Measurements from ENCODE around the gene CACNG8.

The CACNG8 gene

GRCh38 chr19:54014920-54015560, 52.3 kb downstream of the CACNG8 start:
- Histone ChIP-seq H3K9ac (ENCODE audit: low read depth, low read length) (no peak overlapping the region), H3K27ac (ENCODE audit: low read depth, low read length) (no peak overlapping the region), H3K4me3 (ENCODE audit: low read depth, low read length) (no peak overlapping the region), H3K27me3 (ENCODE audit: control insufficient read depth, insufficient read depth, low read length) (no peaks in the 10 kb centered on the region), H3K4me1 (ENCODE audit: control insufficient read depth, insufficient read depth, low read length) (peaks cover 12% of the 10 kb centered on the region), H3K36me3 (ENCODE audit: control insufficient read depth, insufficient read depth, low read length) (no peaks in the 10 kb centered on the region), H3K9me3 (ENCODE audit: control insufficient read depth, insufficient read depth, low read length) (no peaks in the 10 kb centered on the region)

DNA sequence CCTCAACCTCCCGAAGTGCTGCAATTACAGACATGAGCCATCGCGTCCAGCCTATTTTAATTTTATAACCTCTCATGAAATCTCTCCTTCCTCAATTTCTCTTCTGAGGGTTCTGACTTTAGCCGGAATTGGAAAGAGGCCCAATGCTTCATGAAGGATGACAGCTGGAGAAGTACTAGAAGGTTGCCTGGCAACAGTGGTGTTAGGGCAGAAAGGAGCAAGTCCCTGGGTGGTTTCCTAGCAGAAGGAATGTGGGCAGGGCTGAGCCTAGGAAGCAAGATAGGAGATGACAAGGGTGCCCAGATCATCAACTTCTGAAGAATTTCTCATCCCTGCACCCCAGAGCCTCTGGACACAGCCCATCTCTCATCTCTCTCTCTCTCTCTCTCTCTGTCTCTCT, 54.5 kb downstream of the CACNG8 start:
- Histone ChIP-seq H3K9ac (ENCODE audit: low read depth, low read length) (no peak overlapping the region), H3K9me3 (ENCODE audit: control insufficient read depth, insufficient read depth, low read length) (no peaks in the 10 kb centered on the region), H3K4me3 (ENCODE audit: low read depth, low read length) (no peak overlapping the region), H3K27me3 (ENCODE audit: control insufficient read depth, insufficient read depth, low read length) (no peaks in the 10 kb centered on the region), H3K27ac (ENCODE audit: low read depth, low read length) (no peak overlapping the region), H3K4me1 (ENCODE audit: control insufficient read depth, insufficient read depth, low read length) (peaks cover 7% of the 10 kb centered on the region), H3K36me3 (ENCODE audit: control insufficient read depth, insufficient read depth, low read length) (no peaks in the 10 kb centered on the region)

- H3K27ac ChIP-seq (ENCODE audit: low read depth, low read length): no peak overlapping the region
- peaks cover 7% of the 10 kb centered on the region for H3K4me1 ChIP-seq (ENCODE audit: control insufficient read depth, insufficient read depth, low read length)
- H3K9ac ChIP-seq (ENCODE audit: low read depth, low read length): no peak overlapping the region
- H3K27me3 ChIP-seq (ENCODE audit: control insufficient read depth, insufficient read depth, low read length): no peaks in the 10 kb centered on the region
- H3K9me3 ChIP-seq (ENCODE audit: control insufficient read depth, insufficient read depth, low read length): no peaks in the 10 kb centered on the region
- no peaks in the 10 kb centered on the region for H3K36me3 ChIP-seq (ENCODE audit: control insufficient read depth, insufficient read depth, low read length)
- no peak overlapping the region for H3K4me3 ChIP-seq (ENCODE audit: low read depth, low read length)
Observed at GRCh38 chr19:54021363-54021762, 58.6 kb downstream of the CACNG8 start.

DNA sequence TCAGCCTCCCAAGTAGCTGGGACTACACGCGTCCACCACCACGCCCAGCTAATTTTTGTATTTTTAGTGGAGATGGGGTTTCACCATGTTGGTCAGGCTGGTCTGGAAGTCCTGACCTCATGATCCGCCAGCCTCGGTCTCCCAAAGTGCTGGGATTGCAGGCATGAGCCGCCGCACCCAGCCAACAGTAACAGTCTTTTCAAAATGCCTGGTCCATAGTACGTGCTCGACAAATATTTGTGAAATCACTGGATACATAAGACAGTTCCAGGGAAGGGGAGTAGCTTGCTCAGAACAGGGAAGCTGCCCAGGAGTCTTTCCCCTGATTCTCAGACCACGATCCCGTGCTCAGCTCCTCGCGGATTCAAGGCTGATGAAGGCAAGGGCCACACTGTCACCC, 59.2 kb downstream of the CACNG8 start:
- no peaks in the 10 kb centered on the region for H3K9me3 ChIP-seq (ENCODE audit: control insufficient read depth, insufficient read depth, low read length)
- H3K36me3 ChIP-seq (ENCODE audit: control insufficient read depth, insufficient read depth, low read length): no peaks in the 10 kb centered on the region
- peaks cover 7% of the 10 kb centered on the region for H3K4me1 ChIP-seq (ENCODE audit: control insufficient read depth, insufficient read depth, low read length)
- no peak overlapping the region for H3K9ac ChIP-seq (ENCODE audit: low read depth, low read length)
- H3K27me3 ChIP-seq (ENCODE audit: control insufficient read depth, insufficient read depth, low read length): no peaks in the 10 kb centered on the region
- H3K4me3 ChIP-seq (ENCODE audit: low read depth, low read length): no peak overlapping the region
- H3K27ac ChIP-seq (ENCODE audit: low read depth, low read length): no peak overlapping the region

GRCh38 chr19:54023191-54023590, 60.5 kb downstream of the CACNG8 start:
- Histone ChIP-seq H3K4me1 (ENCODE audit: control insufficient read depth, insufficient read depth, low read length) (peaks cover 7% of the 10 kb centered on the region), H3K9me3 (ENCODE audit: control insufficient read depth, insufficient read depth, low read length) (no peaks in the 10 kb centered on the region), H3K36me3 (ENCODE audit: control insufficient read depth, insufficient read depth, low read length) (no peaks in the 10 kb centered on the region), H3K9ac (ENCODE audit: low read depth, low read length) (no peak overlapping the region), H3K27me3 (ENCODE audit: control insufficient read depth, insufficient read depth, low read length) (no peaks in the 10 kb centered on the region), H3K4me3 (ENCODE audit: low read depth, low read length) (no peak overlapping the region), H3K27ac (ENCODE audit: low read depth, low read length) (no peak overlapping the region)

GRCh38 chr19:54024660-54025059, 61.9 kb downstream of the CACNG8 start:
- Histone ChIP-seq H3K4me1 (ENCODE audit: control insufficient read depth, insufficient read depth, low read length) (peaks cover 6% of the 10 kb centered on the region), H3K9ac (ENCODE audit: low read depth, low read length) (no peak overlapping the region), H3K27ac (ENCODE audit: low read depth, low read length) (no peak overlapping the region), H3K9me3 (ENCODE audit: control insufficient read depth, insufficient read depth, low read length) (no peaks in the 10 kb centered on the region), H3K36me3 (ENCODE audit: control insufficient read depth, insufficient read depth, low read length) (no peaks in the 10 kb centered on the region), H3K27me3 (ENCODE audit: control insufficient read depth, insufficient read depth, low read length) (no peaks in the 10 kb centered on the region), H3K4me3 (ENCODE audit: low read depth, low read length) (no peak overlapping the region)

- H3K27me3 ChIP-seq (ENCODE audit: control insufficient read depth, insufficient read depth, low read length): no peaks in the 10 kb centered on the region
- no peaks in the 10 kb centered on the region for H3K4me1 ChIP-seq (ENCODE audit: control insufficient read depth, insufficient read depth, low read length)
- H3K4me3 ChIP-seq (ENCODE audit: low read depth, low read length): no peak overlapping the region
- no peaks in the 10 kb centered on the region for H3K9me3 ChIP-seq (ENCODE audit: control insufficient read depth, insufficient read depth, low read length)
- no peak overlapping the region for H3K27ac ChIP-seq (ENCODE audit: low read depth, low read length)
- no peaks in the 10 kb centered on the region for H3K36me3 ChIP-seq (ENCODE audit: control insufficient read depth, insufficient read depth, low read length)
- H3K9ac ChIP-seq (ENCODE audit: low read depth, low read length): no peak overlapping the region
Observed at GRCh38 chr19:54026656-54027055, 63.9 kb downstream of the CACNG8 start.

DNA sequence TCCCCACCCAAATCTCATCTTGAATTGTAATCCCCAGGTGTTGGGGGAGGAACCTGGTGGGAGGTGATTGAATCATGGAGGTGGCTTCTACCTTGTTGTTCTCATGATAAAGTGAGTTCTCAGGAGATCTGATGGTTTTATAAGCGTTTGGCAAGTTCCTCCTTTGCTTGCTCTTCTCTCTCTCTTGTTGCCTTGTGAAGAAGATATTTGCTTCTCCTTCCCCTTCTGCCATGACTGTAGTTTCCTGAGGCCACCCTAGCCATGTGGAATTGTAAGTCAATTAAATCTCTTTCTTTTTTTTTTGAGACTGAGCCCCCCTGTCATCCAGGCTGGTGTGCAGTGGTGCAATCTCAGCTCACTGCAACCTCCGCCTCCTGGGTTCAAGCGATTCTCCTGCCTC, 66.6 kb downstream of the CACNG8 start:
- Histone ChIP-seq H3K9me3 (ENCODE audit: control insufficient read depth, insufficient read depth, low read length) (no peaks in the 10 kb centered on the region), H3K36me3 (ENCODE audit: control insufficient read depth, insufficient read depth, low read length) (no peaks in the 10 kb centered on the region), H3K27me3 (ENCODE audit: control insufficient read depth, insufficient read depth, low read length) (no peaks in the 10 kb centered on the region), H3K4me3 (ENCODE audit: low read depth, low read length) (no peak overlapping the region), H3K4me1 (ENCODE audit: control insufficient read depth, insufficient read depth, low read length) (no peaks in the 10 kb centered on the region), H3K9ac (ENCODE audit: low read depth, low read length) (no peak overlapping the region), H3K27ac (ENCODE audit: low read depth, low read length) (no peak overlapping the region)

DNA sequence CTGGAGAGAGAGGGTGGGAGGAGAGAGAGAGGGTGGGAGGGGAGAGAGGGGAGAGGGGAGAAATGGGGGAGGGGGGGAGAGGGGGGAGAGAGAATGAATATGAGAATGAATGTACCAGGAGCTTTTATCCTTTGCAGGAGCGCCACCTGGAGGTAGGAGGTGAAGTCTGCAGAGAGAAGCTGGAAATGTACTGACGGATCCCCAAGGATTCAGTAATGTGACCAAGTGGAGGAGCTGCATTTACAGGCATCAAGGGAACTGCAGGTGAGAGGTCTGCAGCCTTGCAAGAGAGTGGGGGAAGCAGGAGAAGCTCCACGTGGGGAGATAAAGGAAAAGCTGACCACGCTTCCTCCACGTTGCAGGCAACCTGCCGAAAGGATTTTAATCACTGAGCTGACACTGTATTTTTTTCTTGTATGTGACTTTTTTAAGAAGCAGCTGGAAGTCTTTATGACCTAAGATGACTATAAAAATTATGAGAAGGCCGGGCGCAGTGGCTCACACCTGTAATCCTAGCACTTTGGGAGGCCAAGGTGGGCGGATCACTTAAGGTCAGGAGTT, 67.3 kb downstream of the CACNG8 start:
- Histone ChIP-seq H3K4me1 (ENCODE audit: control insufficient read depth, insufficient read depth, low read length) (peaks cover 3% of the 10 kb centered on the region; the same call in 1 of the 2 replicates), H3K27ac (ENCODE audit: low read depth, low read length) (no peak overlapping the region), H3K4me3 (ENCODE audit: low read depth, low read length) (no peak overlapping the region), H3K9me3 (ENCODE audit: control insufficient read depth, insufficient read depth, low read length) (no peaks in the 10 kb centered on the region), H3K36me3 (ENCODE audit: control insufficient read depth, insufficient read depth, low read length) (no peaks in the 10 kb centered on the region), H3K27me3 (ENCODE audit: control insufficient read depth, insufficient read depth, low read length) (no peaks in the 10 kb centered on the region), H3K9ac (ENCODE audit: low read depth, low read length) (no peak overlapping the region)

DNA sequence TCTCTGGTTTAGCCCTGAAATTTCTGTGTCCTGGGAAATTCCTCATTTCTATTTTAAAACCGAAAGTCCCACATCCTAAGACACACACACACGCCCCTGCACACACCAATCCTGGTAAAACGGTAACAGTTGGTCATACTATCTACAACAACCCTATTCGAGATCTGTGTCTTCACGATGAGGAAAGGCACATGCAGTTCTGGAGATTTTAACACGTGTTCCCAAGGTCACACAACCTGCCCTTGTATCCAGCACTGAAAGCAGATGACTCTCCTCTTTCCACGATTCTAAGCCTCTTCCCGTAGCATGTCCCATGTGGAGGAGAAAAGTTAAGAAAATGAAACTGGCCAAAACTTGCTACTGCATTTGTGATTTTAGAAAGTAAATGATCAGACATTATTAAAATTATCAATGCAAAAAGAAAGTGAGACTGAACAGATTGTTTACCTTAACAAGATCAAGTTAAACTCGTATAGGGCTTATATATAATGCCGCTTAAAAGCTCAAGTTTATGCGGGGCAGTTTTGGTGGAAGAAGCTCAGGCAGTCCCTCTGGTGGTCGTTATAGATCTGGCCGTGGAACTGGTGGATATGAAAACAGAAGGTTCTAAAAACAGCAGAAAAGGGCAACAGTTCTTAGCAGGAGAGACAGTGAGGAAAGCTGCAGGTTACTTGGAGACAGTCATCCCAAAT, 68.3 kb downstream of the CACNG8 start:
- Histone ChIP-seq H3K27me3 (ENCODE audit: control insufficient read depth, insufficient read depth, low read length) (no peaks in the 10 kb centered on the region), H3K9ac (ENCODE audit: low read depth, low read length) (no peak overlapping the region), H3K4me3 (ENCODE audit: low read depth, low read length) (no peak overlapping the region), H3K9me3 (ENCODE audit: control insufficient read depth, insufficient read depth, low read length) (no peaks in the 10 kb centered on the region), H3K27ac (ENCODE audit: low read depth, low read length) (no peak overlapping the region), H3K36me3 (ENCODE audit: control insufficient read depth, insufficient read depth, low read length) (no peaks in the 10 kb centered on the region), H3K4me1 (ENCODE audit: control insufficient read depth, insufficient read depth, low read length) (peaks cover 12% of the 10 kb centered on the region; the same call in 1 of the 2 replicates)

Measured in HUES48 (cell line).